HepG2 (cell line): ENCODE results near the gene TFB1M. TPM values are rescaled to one million over a fixed set of nuclear protein-coding genes. Genes with fewer than 3 reads are reported as not detected.

Source experiments
- DNMT3B ChIP-seq: conservative IDR thresholded peaks from 2 replicates; pipeline ENCODE4 v1.6.1; 2016; ENCODE audit warnings: missing biosample characterization, control low read depth
- ETV6 ChIP-seq: sonication (generic); formaldehyde crosslinking; conservative IDR thresholded peaks from 2 replicates; pipeline ENCODE4 v1.4.0; 2020; ENCODE audit warnings: missing genetic modification reagents
- HBP1 ChIP-seq: IDR thresholded peaks from 2 replicates; pipeline ENCODE4 v1.6.1; 2016; ENCODE audit warnings: low read depth, control low read depth
- IRF2 ChIP-seq: IDR thresholded peaks from 2 replicates; pipeline ENCODE4 v1.6.1; 2018; ENCODE audit warnings: missing genetic modification reagents, missing compliant biosample characterization
- MAFK ChIP-seq, 2 experiments: IDR thresholded peaks in 1 of 2; conservative IDR thresholded peaks in 1 of 2; 2 replicates each; pipeline ENCODE4 v1.6.1; 2011; ENCODE audit warnings: improper control_type of control experiment in 2 of 2, low read length in 2 of 2
- PATZ1 ChIP-seq: sonication (generic); formaldehyde crosslinking; IDR thresholded peaks from 2 replicates; pipeline ENCODE4 v1.4.0; 2020; ENCODE audit warnings: missing genetic modification reagents
- POLR2A ChIP-seq, 2 experiments: IDR thresholded peaks; 2 replicates each; pipeline ENCODE4 v1.6.1; 2011; ENCODE audit warnings: low read depth in 2 of 2, low read length in 2 of 2, mild to moderate bottlenecking in 1 of 2, moderate library complexity in 1 of 2; ENCODE audit not compliant: insufficient read depth in 1 of 2
- RBFOX2 ChIP-seq: fragments of 200-400 bp; formaldehyde crosslinking; IDR thresholded peaks from 2 replicates; pipeline ENCODE4 v1.6.1; 2017; ENCODE audit warnings: low read depth, mild to moderate bottlenecking, low read length
- SETDB1 ChIP-seq: sonication (generic); formaldehyde crosslinking; IDR thresholded peaks from 2 replicates; pipeline ENCODE4 v1.5.1; 2020; ENCODE audit warnings: missing genetic modification reagents, mild to moderate bottlenecking, borderline replicate concordance
- SMAD3 ChIP-seq: sonication (generic); formaldehyde crosslinking; IDR thresholded peaks from 2 replicates; pipeline ENCODE4 v1.4.0; 2020; ENCODE audit warnings: missing genetic modification reagents
- SMC3 ChIP-seq: IDR thresholded peaks from 2 replicates; pipeline ENCODE4 v1.6.1; 2011; ENCODE audit warnings: low read length, improper control_type of control experiment
- SOX13 ChIP-seq, 3 experiments: fragments of 450-650 bp in 1 of 3; sonication (generic) in 1 of 3; formaldehyde crosslinking in 1 of 3; IDR thresholded peaks in 2 of 3; conservative IDR thresholded peaks in 1 of 3; 2 replicates each; pipeline versions ENCODE4 v1.5.0 to v1.6.1; 2016 to 2020; ENCODE audit warnings: antibody characterized with exemption in 1 of 3, mild to moderate bottlenecking in 1 of 3, missing compliant biosample characterization in 1 of 3, missing genetic modification reagents in 1 of 3, moderate library complexity in 1 of 3
- SOX6 ChIP-seq, 2 experiments: fragments of 450-650 bp in 1 of 2; sonication (generic) in 1 of 2; formaldehyde crosslinking in 1 of 2; IDR thresholded peaks; 2 replicates each; pipeline versions ENCODE4 v1.4.0 to v1.6.1; 2017 to 2020; ENCODE audit warnings: antibody characterized with exemption in 1 of 2, mild to moderate bottlenecking in 1 of 2, missing genetic modification reagents in 1 of 2
- WIZ ChIP-seq: sonication (generic); formaldehyde crosslinking; IDR thresholded peaks from 2 replicates; pipeline ENCODE4 v1.5.1; 2020; ENCODE audit warnings: mild to moderate bottlenecking, missing genetic modification reagents
- ZBTB42 ChIP-seq: sonication (generic); formaldehyde crosslinking; IDR thresholded peaks from 2 replicates; pipeline ENCODE4 v1.5.0; 2020; ENCODE audit warnings: mild to moderate bottlenecking, missing genetic modification reagents
- ZMYM3 ChIP-seq: sonication (generic); formaldehyde crosslinking; IDR thresholded peaks from 2 replicates; pipeline ENCODE4 v1.5.1; 2020; ENCODE audit warnings: mild to moderate bottlenecking, missing genetic modification reagents
- ZNF260 ChIP-seq: sonication (generic); formaldehyde crosslinking; IDR thresholded peaks from 2 replicates; pipeline ENCODE4 v1.4.0; 2020; ENCODE audit warnings: missing genetic modification reagents, low read depth, mild to moderate bottlenecking, borderline replicate concordance
- ZNF460 ChIP-seq: sonication (generic); formaldehyde crosslinking; IDR thresholded peaks from 2 replicates; pipeline ENCODE4 v1.5.1; 2020; ENCODE audit warnings: missing genetic modification reagents, mild to moderate bottlenecking, borderline replicate concordance
- ZNF546 ChIP-seq: sonication (generic); formaldehyde crosslinking; conservative IDR thresholded peaks from 2 replicates; pipeline ENCODE4 v1.8.1; 2023; ENCODE audit warnings: mild to moderate bottlenecking, missing genetic modification reagents
- ZNF75D ChIP-seq: sonication (generic); formaldehyde crosslinking; IDR thresholded peaks from 2 replicates; pipeline ENCODE4 v1.8.1; 2023; ENCODE audit warnings: missing genetic modification reagents, mild to moderate bottlenecking, borderline replicate concordance
- ZNF772 ChIP-seq: sonication (generic); formaldehyde crosslinking; IDR thresholded peaks from 2 replicates; pipeline ENCODE4 v1.5.0; 2020; ENCODE audit warnings: mild to moderate bottlenecking, missing genetic modification reagents
- ZNF790 ChIP-seq: sonication (generic); formaldehyde crosslinking; IDR thresholded peaks from 2 replicates; pipeline ENCODE4 v1.8.0; 2022; ENCODE audit warnings: missing genetic modification reagents, mild to moderate bottlenecking, borderline replicate concordance
- ZNF800 ChIP-seq: sonication (generic); formaldehyde crosslinking; IDR thresholded peaks from 2 replicates; pipeline ENCODE4 v1.4.0; 2020; ENCODE audit warnings: missing genetic modification reagents
- ZSCAN25 ChIP-seq: sonication (generic); formaldehyde crosslinking; IDR thresholded peaks from 2 replicates; pipeline ENCODE4 v1.8.0; 2022; ENCODE audit warnings: mild to moderate bottlenecking, missing genetic modification reagents
- polyA plus RNA-seq, 8 experiments: library from polyadenylated mRNA; depleted of rRNA in 3 of 8; stranded (reverse) in 7 of 8; unstranded in 1 of 8; fragments of >200 nt; fragmentation: Illumina TruSeq in 4 of 8; extraction: Trizol in 4 of 8; gene quantifications; 2 replicates each; pipeline versions ENCODE4 v1.2.1 to v1.2.3, GENCODE V29; 2011 to 2016; ENCODE audit warnings: low read depth in 4 of 8, missing spikeins in 1 of 8, mixed read lengths in 1 of 8; ENCODE audit not compliant: insufficient read depth in 1 of 8
- total RNA-seq, 5 experiments: library from RNA; depleted of rRNA; stranded (reverse); fragments of >200 nt; fragmentation: Illumina TruSeq; extraction: Trizol; gene quantifications; 2 replicates each; pipeline ENCODE4 v1.2.3, GENCODE V29; 2016; ENCODE audit warnings: low read depth in 1 of 5
- TF ChIP-seq, protein P1 (sequence below): sonication (generic); formaldehyde crosslinking; IDR thresholded peaks from 2 replicates; pipeline ENCODE4 v1.4.0; 2020; ENCODE audit warnings: missing genetic modification reagents, borderline replicate concordance

Gene TFB1M
- total and polyA plus RNA-seq, 2 of the 13 experiments (the other 11 are each of a cell fraction or from before 2014, with no cell fraction given), result 91.4 to 122 TPM

- no peak for TF ChIP-seq PATZ1 (CRISPR knock-in tag)
- TF ChIP-seq DNMT3B (CRISPR knock-in tag), result no peak
- no peak for TF ChIP-seq ZNF790 (CRISPR knock-in tag)
- TF ChIP-seq POLR2A (IDR thresholded peaks at IDR 0.05; ENCODE audit: insufficient read depth in 1 of 2, low read depth in 2 of 2, low read length in 2 of 2), result 0 out of 4 replicates have a peak, but pooled peaks of 1 of the 2 experiments have one; percentile 16
- TF ChIP-seq ETV6, result no peak
- peak; percentile 64 for TF ChIP-seq RBFOX2
- TF ChIP-seq ZMYM3, result no peak
- TF ChIP-seq SMAD3, result 0 out of 2 replicates have a peak, but pooled peaks have one; percentile 10
- no peak for TF ChIP-seq ZNF772 (CRISPR knock-in tag)
- TF ChIP-seq MAFK (conservative IDR thresholded peaks at IDR 0.05 in 1 of 2, IDR thresholded peaks at IDR 0.05 in 1 of 2; ENCODE audit: low read length in 2 of 2), result peak; percentile 65 to 79
- TF ChIP-seq SOX13 (IDR thresholded peaks at IDR 0.05), result no peak
- TF ChIP-seq SOX13 (CRISPR knock-in tag; conservative IDR thresholded peaks at IDR 0.05 in 1 of 2, IDR thresholded peaks at IDR 0.05 in 1 of 2), result peak in 1 of 2 experiments; percentile 63; a peak in 1 of 4 replicates
- no peak for TF ChIP-seq SMC3
- no peak for TF ChIP-seq ZNF75D
- TF ChIP-seq WIZ (CRISPR knock-in tag), result no peak
- TF ChIP-seq, protein P1, sequence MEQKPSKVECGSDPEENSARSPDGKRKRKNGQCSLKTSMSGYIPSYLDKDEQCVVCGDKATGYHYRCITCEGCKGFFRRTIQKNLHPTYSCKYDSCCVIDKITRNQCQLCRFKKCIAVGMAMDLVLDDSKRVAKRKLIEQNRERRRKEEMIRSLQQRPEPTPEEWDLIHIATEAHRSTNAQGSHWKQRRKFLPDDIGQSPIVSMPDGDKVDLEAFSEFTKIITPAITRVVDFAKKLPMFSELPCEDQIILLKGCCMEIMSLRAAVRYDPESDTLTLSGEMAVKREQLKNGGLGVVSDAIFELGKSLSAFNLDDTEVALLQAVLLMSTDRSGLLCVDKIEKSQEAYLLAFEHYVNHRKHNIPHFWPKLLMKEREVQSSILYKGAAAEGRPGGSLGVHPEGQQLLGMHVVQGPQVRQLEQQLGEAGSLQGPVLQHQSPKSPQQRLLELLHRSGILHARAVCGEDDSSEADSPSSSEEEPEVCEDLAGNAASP (CRISPR knock-in tag), result peak; percentile 24; the same call in 1 of the 2 replicates
- TF ChIP-seq ZSCAN25 (CRISPR knock-in tag), result no peak
- TF ChIP-seq IRF2 (CRISPR knock-in tag), result no peak
- no peak for TF ChIP-seq SETDB1 (CRISPR knock-in tag)
- TF ChIP-seq ZNF546 (CRISPR knock-in tag), result no peak
- no peak for TF ChIP-seq ZNF460 (CRISPR knock-in tag)
- TF ChIP-seq SOX6 (IDR thresholded peaks at IDR 0.05), result no peak
- 0 out of 2 replicates have a peak, but pooled peaks have one; percentile 18 for TF ChIP-seq SOX6 (CRISPR knock-in tag; IDR thresholded peaks at IDR 0.05)
- no peak for TF ChIP-seq ZNF260 (CRISPR knock-in tag)
- TF ChIP-seq ZNF800 (CRISPR knock-in tag), result no peak
- no peak for TF ChIP-seq HBP1 (CRISPR knock-in tag)
- TF ChIP-seq ZBTB42, result no peak
Measured at GRCh38 chr6:155315516-155315871, 1.2 kb upstream of the TFB1M start (continued).
